PC-9 (cell line): Measurements from ENCODE around the gene HBS1L.

ENCODE experiments used
- CTCF ChIP-seq: fragments of 200-600 bp; sonication (generic); conservative IDR thresholded peaks from 2 replicates; pipeline ENCODE4 v1.6.1; 2017; ENCODE audit warnings: mixed run types, antibody characterized with exemption, mild to moderate bottlenecking, moderate library complexity
- EZH2 ChIP-seq: fragments of 200-600 bp; sonication (generic); IDR thresholded peaks from 2 replicates; pipeline ENCODE4 v1.8.0; 2017; ENCODE audit warnings: antibody characterized with exemption, low read depth

- TF ChIP-seq CTCF = no peak
- no peak for TF ChIP-seq EZH2
Observed at GRCh38 chr6:135014353-135014832, 40.2 kb downstream of the HBS1L start.
